Dermis blood vessel endothelial cell (primary cell): Measurements from ENCODE around the gene RPUSD2. TPM values are rescaled to one million over a fixed set of nuclear protein-coding genes. Genes with fewer than 3 reads are reported as not detected.

ENCODE experiments used
- DNase-seq: peaks from one replicate; pipeline ENCODE4 v3.0.0; 2010
- total RNA-seq: library from RNA; depleted of rRNA; stranded (reverse); fragments of >200 nt; gene quantifications from 2 replicates; pipeline ENCODE4 v1.2.3, GENCODE V29; 2014

The RPUSD2 gene, protein sequence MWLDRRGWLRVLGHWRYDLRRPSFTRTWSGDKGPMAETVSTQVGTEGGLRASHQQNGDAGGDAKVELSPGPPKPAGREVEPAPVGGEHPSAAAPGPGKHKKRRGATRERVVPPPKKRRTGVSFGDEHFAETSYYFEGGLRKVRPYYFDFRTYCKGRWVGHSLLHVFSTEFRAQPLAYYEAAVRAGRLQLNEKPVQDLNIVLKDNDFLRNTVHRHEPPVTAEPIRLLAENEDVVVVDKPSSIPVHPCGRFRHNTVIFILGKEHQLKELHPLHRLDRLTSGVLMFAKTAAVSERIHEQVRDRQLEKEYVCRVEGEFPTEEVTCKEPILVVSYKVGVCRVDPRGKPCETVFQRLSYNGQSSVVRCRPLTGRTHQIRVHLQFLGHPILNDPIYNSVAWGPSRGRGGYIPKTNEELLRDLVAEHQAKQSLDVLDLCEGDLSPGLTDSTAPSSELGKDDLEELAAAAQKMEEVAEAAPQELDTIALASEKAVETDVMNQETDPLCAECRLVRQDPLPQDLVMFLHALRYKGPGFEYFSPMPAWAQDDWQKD
- total RNA-seq: 14.0 and 14.8 TPM in 2 replicates

DNA sequence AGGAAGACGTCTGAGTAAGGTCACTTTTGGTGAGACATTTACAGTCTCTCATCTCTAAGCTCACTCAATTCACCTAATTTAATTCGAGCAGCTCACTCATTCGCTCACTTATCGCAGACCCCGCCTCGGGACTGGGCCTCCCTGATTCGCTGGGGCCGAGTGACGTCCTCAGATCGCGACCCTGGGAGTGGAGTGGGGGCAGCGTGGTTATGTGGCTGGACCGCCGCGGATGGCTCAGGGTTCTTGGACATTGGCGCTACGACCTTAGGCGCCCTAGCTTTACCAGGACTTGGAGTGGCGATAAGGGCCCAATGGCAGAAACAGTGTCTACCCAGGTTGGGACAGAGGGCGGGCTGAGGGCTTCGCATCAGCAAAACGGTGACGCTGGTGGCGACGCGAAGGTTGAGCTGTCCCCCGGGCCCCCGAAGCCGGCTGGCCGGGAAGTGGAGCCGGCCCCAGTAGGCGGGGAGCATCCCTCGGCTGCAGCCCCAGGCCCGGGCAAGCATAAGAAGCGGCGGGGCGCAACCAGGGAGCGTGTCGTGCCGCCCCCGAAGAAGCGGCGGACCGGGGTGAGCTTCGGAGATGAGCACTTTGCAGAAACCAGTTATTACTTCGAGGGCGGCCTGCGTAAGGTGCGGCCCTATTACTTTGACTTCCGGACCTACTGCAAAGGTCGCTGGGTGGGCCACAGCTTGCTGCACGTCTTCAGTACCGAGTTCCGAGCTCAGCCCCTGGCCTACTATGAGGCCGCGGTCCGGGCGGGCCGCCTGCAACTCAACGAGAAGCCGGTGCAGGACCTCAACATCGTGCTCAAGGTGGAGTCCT, at the start of gene RPUSD2:
TSS of gene RPUSD2 (plus strand) at position 171 of the 825 bp plus-strand sequence. CDS start at position 210, 39 bp downstream.
- DNase-seq: peak; percentile 95

DNA sequence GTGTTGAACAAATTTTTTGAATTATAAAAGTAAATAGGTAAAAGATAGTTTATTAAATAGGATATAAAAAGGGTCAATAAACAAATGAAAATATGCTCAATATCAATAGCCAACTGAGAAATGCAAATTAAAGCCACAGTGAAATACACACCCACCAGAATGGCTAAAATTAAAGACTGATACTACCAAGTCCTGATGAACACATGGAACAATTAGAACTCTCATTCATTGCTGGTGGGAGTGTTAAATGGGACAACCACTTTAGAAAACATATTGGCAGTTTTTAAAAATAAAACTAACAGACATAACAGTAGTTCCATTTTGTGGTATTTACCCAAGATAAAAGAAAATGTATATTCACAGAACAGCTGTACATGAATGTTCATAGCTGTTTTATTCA, 45.5 kb upstream of the RPUSD2 start:
- no peak for DNase-seq

DNA sequence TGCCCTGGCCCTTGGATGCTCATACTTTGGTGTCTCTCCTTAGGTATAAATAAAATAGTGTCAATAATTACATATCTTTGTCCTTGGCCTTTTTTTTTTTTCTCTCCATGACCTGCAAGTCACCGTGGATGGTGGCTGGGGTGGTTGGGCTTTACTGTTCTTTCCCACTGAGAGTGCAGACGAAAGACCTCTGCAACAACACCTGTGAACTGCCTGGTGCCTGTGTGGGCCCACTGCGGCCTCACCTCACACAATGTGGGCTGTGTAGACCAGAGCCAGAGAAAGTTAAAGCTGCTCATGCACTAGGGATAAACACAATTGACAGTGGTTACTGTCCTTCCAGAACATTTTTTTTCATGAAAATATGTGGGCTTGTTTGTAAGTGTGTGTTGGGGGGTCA, 43.2 kb upstream of the RPUSD2 start:
- DNase-seq: no peak

DNA sequence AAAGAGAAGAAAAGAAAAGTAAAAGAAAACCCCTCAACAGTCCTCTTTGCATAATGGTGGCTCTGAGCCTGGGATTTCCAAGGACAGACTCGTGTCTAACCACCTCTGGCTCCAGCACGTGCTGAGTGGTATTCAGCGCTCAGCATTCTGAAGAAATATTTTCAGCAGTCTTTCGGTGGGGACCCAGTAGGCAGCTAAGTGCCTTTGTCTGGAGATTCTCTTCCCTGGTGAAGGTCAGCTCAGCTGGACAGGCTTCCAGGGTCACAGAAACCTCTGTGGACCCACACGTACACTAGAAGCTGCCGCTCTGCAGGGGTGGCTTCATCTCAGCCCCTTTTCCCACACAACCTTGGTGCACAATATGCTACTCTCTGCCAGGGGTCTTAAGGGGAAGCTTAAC, 40.3 kb upstream of the RPUSD2 start:
- DNase-seq: no peak

DNA sequence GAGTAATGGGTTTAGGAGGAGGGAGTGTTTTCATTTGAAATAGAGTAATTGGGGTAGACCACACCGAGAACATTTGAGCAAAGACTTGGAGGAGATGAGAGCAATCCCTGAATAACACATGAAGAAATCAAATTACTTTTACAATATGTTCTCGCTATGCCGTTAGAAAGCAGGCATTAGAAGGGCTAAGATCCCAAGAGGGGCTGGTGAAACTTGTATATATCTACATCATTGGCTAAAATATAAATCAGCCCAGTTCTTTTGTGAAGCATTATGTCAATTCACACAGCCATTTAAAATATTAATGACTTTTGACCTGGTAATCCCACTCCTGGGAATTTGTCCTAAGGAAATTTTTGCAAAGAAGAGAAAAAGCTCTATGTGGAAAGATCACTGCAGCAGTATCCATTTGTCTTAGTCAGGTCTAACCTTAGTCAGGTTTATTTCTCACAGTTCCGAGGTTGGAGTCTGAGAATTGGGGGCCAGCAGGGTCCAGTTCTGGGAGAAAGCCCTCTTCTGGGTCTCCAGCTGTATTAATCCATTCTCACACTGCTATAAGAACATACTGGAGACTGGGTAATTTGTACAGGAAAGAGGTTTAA, 35.2 kb upstream of the RPUSD2 start:
- DNase-seq: no peak

DNA sequence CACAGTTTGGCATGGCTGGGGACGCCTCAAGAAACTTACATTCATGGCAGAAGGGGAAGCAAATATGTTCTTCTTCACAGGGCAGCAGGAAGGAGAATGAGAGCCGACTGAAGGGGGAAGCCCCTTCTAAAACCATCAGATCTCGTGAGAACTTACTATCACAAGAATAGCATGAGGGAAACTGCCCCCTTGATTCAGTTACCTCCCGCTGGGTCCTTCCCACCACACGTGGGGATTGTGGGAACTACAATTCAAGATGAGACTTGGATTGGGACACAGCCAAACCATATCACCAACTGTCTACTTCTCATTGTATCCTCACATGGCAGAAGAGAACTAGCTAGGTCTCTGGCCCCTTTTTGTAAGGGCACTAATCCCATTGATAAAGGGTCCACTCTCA, 34.7 kb upstream of the RPUSD2 start:
- no peak for DNase-seq

DNA sequence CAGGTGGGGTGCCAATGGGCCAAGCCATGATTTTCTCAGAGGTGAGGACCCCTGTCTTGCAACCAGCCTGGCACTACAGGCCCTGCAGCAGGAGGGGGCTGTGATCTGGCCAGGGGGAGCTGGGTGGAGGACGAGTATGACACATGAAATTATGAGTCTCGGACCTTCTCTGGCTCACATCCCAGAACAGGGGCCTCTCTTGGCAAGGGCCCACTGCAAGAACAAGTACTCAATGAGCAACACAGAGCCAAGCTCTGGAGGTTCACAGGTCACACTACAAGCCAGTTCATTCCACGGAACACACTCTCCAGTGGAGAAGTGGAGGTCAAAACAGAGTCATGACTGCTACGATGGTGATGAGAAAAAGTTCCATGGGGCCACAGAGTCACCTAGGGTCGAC, 32.6 kb upstream of the RPUSD2 start:
- DNase-seq: peak; percentile 1

DNA sequence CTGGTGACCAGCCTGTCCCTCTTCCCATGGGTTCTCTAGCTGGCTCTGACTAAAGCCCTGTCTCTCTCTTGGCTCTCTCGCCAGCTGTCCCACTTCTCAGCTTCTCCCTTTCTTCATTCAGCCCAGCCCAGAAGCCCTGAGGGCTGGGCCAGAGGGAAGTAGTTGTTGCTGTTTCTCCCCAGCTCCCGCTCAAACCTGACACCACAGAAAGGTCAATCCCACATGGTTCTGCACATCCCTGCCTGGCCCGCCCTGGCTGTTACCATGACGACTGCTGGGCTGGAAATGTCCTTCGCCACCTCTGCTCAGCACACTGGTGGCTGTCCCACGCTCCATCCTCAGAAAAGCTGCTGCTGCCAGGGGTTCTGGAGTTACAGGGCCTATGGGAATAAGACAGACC, 30.1 kb upstream of the RPUSD2 start:
- DNase-seq: no peak

DNA sequence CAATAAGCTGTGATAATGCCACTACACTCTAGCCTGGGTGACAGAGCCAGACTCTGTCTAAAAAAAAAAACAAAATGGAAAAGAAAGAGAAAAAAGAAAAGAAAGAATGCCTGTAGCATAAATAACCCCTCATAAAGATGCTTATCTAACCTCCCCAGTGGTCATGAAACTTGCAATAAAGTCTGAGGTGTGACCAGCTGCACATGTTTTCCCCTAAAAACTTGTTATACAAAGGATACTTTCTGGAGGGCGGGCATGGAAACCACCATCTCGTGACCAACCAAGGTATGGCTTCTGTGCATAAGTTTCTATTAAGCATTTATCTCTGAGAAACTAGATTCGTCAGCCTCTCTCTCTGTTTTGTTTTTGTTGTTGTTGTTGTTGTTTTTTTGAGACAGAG, 26.0 kb upstream of the RPUSD2 start:
- no peak for DNase-seq

DNA sequence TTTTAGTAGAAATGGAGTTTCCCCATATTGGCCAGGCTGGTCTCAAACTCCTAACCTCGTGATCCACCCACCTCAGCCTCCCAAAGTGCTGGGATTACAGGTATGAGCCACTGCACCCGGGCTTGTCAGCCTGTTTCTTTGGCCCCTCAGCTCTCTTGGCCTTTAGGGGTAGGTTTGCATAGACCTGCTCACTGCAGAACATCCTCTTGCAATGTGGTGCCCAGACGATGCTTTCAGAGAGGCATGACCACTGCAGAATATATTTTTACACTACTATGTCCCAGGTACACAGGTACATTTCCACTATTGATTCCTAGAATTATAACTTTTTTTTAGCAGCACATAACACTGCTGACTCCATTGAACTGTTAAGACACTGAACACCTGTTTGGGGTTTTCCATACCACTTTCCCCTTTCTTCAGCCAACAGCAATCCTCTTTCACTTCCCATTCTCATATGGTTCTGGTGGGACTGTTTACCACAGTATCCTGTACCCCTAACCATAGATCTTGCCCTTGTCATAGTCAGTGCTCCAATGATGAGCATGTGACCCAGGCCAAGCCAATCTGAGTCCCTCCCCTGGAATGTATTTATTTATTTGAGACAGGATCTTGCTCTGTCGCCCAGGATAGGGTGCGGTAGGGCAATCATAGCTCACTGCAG, 25.3 kb upstream of the RPUSD2 start:
- no peak for DNase-seq

DNA sequence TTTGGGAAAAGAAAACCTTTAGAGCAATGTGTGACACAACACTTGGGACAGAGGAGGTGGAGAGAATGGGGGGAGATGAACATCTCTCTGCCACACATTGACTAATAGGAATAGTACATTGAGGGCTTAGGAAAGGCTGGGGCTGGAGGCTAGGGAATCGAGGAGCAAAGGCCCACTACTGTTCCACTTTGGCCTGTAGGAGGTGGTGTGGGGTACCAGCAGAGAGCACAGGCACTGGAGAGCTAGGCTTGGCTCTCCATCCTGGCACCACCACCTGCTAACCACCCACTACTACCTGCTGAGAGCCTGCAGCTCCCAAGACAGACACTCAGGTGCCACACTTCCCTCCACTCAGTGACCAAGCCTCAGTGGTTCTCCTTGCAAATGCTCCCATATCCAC, 23.6 kb upstream of the RPUSD2 start:
- no peak for DNase-seq

DNA sequence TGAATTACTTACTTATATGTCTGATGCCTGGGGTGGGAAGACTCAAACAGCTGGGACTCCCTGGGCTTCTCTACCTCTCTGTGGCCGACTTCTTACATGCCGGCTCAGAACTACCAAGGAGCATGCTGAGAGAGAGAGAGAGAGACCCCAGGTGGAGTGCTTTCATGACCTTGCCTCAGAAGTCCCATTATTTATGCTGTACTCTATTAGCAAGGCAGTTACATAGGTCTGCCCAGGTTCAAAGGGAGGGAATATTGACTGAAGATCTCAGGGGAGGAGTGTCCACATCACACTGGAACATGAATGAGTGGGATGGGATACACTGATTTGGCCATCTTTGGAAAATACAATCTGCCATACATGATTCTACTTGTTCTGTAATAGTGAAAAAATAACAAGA, 20.5 kb upstream of the RPUSD2 start:
- DNase-seq: no peak

DNA sequence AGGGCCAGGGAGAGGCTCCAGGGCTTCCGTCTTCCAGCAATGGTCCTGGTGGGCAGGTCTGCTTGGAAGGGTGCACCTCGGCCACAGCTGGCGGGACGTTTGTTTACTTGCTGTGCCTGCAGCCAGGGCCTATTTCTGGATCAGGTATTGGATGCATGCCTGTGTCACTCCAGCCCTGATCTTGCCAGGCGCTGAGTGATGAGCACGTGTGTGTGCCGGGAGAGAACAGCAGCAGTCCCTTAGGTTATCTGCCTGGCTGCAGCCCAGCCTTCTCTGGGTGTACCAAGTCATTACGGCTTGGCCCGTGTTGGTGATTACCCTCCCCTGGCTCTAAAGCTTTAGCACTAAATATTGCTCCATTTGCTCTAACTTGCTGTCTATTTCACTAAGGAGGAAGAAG, 19.2 kb upstream of the RPUSD2 start:
- no peak for DNase-seq

DNA sequence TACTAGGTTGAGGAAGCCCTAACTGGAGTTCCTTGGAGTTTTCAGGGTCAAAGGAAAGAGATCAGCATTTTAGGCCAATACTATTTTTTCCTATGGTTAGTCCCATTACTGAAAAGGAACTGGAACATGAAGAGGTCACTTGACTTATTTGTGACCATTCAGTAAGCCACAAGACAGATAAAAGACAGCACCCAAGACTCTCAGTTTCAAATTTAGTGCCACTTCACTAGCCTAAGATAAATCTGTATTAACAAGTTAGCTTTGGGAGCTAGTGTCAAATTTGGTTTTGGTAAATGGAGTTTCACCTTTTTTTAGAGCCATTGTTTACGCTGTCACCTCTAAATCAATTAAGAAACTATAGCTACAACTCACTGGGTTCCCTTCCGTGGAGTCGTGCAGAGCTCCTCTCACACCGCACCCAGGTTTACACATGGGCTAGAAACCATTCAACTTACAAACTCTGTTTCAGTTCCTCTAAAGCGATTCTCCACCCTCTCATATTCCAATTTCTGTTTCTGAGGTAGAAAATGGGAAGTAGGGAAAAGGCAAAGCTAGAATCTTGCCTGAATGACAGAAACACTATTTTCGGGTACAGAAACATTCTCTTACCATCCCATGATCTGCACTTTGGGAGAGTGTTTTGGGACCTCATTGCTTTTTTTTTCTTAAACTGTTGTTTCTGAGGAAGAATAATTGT, 18.6 kb upstream of the RPUSD2 start:
- DNase-seq: no peak

DNA sequence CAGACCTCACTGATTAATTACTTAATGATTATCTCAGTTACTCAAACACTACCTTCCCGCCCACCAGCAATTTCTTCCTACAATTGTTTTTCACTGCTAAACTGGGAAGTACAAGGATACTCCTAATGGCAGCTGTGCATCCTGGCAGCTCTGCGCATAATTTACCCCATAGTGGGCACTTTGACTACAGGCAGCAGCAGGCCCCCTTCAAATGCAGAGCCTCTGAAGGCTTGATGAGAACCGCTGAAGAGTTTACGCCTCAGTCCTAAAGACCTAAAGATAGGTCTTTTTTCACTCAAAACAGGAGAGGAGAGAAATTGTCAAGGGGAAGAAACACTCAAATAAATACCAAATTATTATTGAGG, 15.0 kb upstream of the RPUSD2 start:
- DNase-seq: peak; percentile 43

DNA sequence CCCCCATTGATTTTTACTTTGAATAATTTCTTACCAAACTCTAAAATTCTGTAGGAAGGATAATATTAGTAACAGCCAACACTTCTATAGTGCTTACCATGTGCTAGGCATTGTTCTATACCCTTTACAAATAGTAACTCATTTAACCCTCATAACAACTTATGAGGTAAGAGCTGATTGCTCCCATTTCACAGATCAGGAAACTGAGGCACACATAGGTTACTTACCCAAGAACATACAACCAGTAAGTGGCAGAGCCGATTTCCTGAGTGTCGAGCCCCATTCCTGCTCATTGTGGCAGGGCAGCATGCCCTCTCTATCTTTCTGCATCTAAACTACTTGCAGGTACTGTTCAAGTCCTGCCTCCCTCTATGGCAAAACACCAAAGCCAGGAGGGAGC, 13.2 kb upstream of the RPUSD2 start:
- no peak for DNase-seq

DNA sequence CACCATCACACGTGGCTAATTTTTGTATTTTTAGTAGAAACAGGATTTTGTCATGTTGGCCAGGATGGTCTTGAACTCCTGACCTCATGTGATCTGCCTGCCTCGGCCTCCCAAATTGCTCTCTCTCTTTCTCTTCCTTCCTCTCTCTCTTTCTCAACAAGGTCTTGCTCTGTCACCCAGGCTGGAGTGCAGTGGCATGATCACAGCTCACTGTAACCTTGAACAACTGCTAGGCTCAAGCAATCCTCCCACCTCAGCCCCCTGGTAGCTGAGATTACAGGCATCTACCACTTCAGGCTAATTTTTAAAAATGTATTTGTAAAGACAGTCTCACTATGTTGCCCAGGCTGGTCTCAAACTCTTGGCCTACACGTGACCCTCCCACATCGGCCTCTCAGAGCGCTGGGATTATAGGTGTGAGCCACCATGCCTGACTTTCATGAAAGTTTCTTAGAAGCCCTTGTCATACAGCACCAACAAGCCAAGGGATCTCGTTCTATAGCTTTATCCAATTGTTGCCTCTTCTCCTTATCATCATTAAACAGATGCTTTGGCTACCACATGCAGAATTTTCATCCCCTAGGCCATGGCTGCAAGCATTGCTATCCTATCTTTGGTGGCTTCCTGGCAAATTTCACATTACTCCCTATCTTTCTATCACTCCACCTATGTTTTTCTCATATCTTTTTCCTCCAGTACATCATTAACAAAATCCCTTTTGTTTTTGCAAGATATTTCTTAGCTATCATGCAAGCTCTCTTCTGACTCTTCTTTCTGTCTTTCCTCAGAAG, 10.0 kb upstream of the RPUSD2 start:
- no peak for DNase-seq

DNA sequence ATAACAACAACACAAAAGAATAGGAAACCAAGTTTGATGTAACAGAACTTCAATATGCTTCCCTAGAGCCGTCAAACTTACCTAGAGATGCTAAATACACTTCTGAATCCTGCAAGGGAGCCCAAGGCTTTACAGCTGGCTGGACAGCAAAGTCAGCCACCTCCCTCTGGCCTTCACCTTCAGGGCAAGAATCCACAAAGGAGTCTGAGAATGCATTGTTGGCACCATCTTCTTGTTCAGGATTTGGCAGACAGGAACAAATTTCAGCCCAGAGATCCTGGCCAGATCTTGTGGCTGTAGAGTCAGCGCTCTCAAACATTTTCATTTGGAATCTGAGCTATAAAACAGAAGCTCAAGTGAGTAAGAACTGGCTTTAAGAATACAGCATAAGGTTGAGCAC, 6.4 kb upstream of the RPUSD2 start:
- no peak for DNase-seq

DNA sequence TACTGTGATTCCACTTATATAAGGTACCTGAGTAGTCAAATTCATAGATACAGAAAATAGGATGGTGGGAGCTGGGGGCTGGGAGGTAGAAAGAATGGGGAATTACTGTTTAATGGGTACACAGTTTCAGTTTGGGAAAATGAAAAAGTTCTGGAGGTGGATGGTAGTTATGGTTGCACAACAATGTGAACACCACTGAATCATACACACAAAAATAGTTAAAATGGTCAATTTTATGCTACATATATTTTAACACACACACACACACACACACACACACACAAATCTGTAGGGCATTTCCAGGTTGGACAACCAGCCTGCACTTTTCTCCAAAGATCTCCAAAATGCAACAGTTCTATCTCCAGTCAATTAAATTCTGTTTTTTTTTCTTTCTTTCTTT, 5.7 kb upstream of the RPUSD2 start:
- DNase-seq: no peak

DNA sequence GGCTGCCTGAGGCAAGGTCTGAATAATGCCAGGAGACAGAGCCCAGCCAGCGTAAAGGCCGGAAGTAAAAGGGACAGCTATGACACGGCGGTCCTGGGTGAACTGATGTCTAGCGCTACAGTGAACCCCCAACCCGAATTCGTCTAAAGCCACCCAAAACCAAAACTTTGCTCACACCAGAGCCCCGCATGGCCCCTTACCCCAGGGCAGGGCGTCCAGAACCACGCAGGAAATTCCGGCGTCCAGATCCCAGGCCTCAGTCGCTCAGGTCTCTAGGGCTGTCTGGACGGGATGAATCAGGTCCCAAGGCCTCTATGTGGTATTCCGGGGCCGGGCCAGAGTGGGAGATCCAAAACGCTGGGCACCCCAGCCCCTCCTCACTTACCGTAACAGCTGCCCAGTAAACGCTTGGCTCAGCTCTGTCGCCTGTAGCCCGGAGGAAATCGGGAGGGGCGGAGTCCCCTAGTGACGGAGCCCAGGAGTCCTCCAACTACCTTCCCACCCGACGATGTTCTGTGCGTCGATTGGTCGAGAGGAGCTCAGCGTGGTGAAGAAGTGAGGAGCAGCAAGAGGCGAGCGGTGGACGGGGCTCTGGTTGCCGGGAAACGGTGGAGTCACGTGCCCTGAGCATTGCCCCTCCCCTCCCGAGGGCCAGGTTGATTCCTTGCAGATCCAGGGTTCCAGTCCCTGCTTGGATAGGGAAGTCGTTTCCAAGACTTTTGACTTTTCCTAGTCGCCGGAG, 4.3 kb upstream of the RPUSD2 start, which contains the start of gene CCDC32:
TSS of gene CCDC32 (minus strand) at position 452 of the 742 bp plus-strand sequence. CDS start 2,027 bp downstream, outside the sequence.
- DNase-seq: peak; percentile 99
